Small intestine (tissue), 7 donors: ENCODE measurements around the gene NSL1. TPM values are rescaled to one million over a fixed set of nuclear protein-coding genes. Genes with fewer than 3 reads are reported as not detected.
A peak's percentile ranks its signal among the peaks of the same experiment; 100 is the strongest.

Source experiments
- DNase-seq, 2 donors: peaks; one replicate each; pipeline versions ENCODE4 v3.0.0 to v3.0.0-alpha.2; 2013
- FAIRE-seq: peaks from 2 replicates; lab custom pipeline; 2012; peaks lifted over from hg19 to GRCh38; lab: Jason Lieb, UNC
- H3K27ac ChIP-seq, 3 donors: one replicate each; pipeline ENCODE4 v1.5.1; 2013; ENCODE audit warnings: low read length in 2 of 3, mild to moderate bottlenecking in 2 of 3, control low read depth in 1 of 3, inconsistent platforms in 1 of 3, low read depth in 1 of 3, moderate library complexity in 1 of 3
- H3K27me3 ChIP-seq, 3 donors: one replicate each; pipeline ENCODE4 v1.6.1; 2013; ENCODE audit warnings: low read length in 3 of 3, inconsistent platforms in 1 of 3; ENCODE audit not compliant: control insufficient read depth in 3 of 3, insufficient read depth in 3 of 3
- H3K36me3 ChIP-seq, 3 donors: one replicate each; pipeline ENCODE4 v1.6.1; 2013; ENCODE audit warnings: low read length in 3 of 3, inconsistent platforms in 1 of 3, low read depth in 1 of 3, mild to moderate bottlenecking in 1 of 3, moderate library complexity in 1 of 3; ENCODE audit not compliant: control insufficient read depth in 3 of 3, insufficient read depth in 2 of 3
- H3K4me1 ChIP-seq, 3 donors: one replicate each; pipeline ENCODE4 v1.6.1; 2013; ENCODE audit warnings: low read length in 2 of 3, inconsistent platforms in 1 of 3, low read depth in 1 of 3, mild to moderate bottlenecking in 1 of 3, moderate library complexity in 1 of 3; ENCODE audit not compliant: control insufficient read depth in 3 of 3, insufficient read depth in 2 of 3
- H3K4me3 ChIP-seq, 3 donors: one replicate each; pipeline ENCODE4 v1.5.1; 2013; ENCODE audit warnings: low read length in 3 of 3, control low read depth in 1 of 3, inconsistent platforms in 1 of 3, low read depth in 1 of 3, mild to moderate bottlenecking in 1 of 3, moderate library complexity in 1 of 3
- H3K9me3 ChIP-seq, 2 donors: one replicate each; pipeline ENCODE4 v1.6.1; 2013; ENCODE audit warnings: low read depth in 1 of 2, low read length in 1 of 2; ENCODE audit not compliant: control insufficient read depth in 2 of 2, insufficient read depth in 1 of 2
- WGBS, 3 donors: extraction: QIAGEN DNeasy Blood & Tissue Kit; methylation state at CpG; one replicate each; pipeline ENCODE4 v1.1.7; 2013; 5-methylcytosine and 5-hydroxymethylcytosine counted together
- polyA plus RNA-seq, 4 donors: library from polyadenylated mRNA; stranded (reverse) in 3 of 4; unstranded in 1 of 4; fragments of 200-250 nt in 3 of 4; fragments of 120-200 nt in 1 of 4; gene quantifications; one replicate each; pipeline versions ENCODE4 v1.2.1 to v1.2.3, GENCODE V29; 2013
- donor health status: healthy with polysubstance abuse.
- donor health status: control.
- donor health status: control.
- donor health status: Bipolar disorder and iron deficiency.
- donor health status: healthy.

NSL1 gene
- polyA plus RNA-seq, 4 donors: 20.6 to 33.3 (median 22.6) TPM

DNA sequence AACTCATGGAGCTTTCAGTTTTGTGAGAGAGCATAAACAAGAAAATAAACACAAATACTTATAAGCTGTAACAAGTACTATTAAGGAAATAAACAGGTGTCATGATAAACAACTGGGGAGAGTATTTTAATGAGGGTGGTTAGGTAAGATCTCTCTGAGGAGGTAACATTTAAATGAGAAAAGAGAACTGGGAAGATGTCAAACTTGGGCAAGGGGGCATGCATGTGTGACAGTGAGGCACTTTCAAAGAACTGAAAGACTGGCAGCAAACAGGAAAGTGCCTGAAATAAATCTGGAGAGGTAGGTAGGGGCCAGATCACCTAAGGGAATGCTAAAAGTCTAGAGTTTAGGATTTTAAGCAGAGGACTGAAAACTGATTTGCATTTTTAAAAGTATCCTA lies 37.8 kb downstream of the NSL1 start:
- Histone ChIP-seq H3K4me3 (no peak overlapping the region), H3K27me3 (no peaks in the 10 kb centered on the region), H3K9me3 (no peaks in the 10 kb centered on the region), H3K4me1 (no peaks in the 10 kb centered on the region), H3K27ac (no peak overlapping the region), H3K36me3 (peaks cover 0 to 6% (median 2%) of the 10 kb centered on the region in 3 donors)
- FAIRE-seq (no peak), DNase-seq (no peak)

DNA sequence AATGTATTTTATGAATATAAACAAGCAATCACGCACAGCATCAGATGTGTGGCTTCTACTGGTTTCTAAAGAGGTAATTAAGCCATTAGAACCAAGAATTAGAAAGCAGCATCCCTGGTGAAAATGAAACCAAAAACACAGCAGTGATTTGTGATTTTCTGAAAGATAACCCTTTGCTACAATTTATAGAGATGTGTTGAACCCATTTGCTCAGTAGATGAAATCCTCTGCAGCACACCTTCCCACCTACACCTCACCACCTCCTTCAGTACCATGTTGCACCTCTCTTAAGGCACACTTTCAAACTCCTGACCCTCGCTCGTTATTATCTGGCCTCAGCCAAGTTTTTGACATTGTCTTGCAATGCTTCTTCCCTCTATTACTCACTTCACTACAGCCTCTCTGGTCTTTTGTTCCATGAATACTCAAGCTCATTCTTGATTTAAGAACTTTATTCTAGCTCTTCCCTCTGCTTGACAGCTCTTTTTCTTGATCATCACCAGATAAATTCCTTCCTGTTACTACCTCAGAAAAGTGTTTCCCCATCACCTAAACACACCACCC lies 38.6 kb downstream of the NSL1 start:
- peaks cover 0 to 6% (median 2%) of the 10 kb centered on the region in 3 donors for H3K36me3 ChIP-seq
- H3K27me3 ChIP-seq: no peaks in the 10 kb centered on the region
- no peaks in the 10 kb centered on the region for H3K9me3 ChIP-seq
- H3K4me1 ChIP-seq: no peaks in the 10 kb centered on the region
- H3K4me3 ChIP-seq: no peak overlapping the region
- WGBS, 3 donors: 34 to 44% (median 43%) methylated on average over 3 of the region's 3 CpGs
- peak overlapping the region in 2 of 3 donors; percentile 6 to 59 for H3K27ac ChIP-seq
- DNase-seq (no peak), FAIRE-seq (no peak)

DNA sequence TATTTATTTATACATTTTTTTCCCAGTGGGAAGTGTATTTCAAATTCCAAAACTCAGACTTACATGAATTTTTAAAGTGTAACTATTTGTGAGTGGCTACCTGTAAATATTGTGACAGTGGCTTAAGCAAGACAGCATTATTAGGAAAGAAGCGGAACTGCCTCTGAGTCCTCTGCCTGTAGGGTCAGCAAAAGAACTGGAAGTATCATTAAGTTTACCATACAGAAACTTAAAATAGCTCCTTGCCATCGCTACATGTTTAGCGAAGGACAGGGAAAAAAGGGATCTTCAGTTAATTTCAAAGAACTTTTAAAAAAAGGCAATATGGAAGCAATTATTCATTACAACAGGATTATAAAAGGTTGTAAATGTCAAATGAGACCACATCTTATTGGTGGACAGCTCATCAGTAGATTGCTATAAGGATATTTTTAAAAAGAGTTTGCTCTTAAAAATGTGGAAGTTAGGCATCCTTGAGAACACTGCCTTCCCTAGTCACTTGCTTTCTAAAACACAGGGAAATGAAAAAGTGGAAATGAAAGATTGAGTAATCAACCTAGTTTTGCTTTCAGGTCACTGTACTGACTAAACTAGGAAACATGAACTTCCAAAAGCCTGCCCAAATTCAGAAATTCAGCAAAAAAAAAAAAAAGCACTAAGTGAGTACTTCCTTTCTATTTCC lies 39.2 kb downstream of the NSL1 start:
- 83 to 99% (median 85%) methylated on average over 3 of the region's 3 CpGs for WGBS, 3 donors
- DNase-seq (no peak), FAIRE-seq (no peak)
- peaks cover 0 to 5% (median 2%) of the 10 kb centered on the region in 3 donors for H3K36me3 ChIP-seq
- peaks cover 0 to 4% of the 10 kb centered on the region in 2 donors for H3K9me3 ChIP-seq
- no peaks in the 10 kb centered on the region for H3K27me3 ChIP-seq
- H3K4me3 ChIP-seq: no peak overlapping the region
- H3K4me1 ChIP-seq: no peaks in the 10 kb centered on the region
- no peak overlapping the region for H3K27ac ChIP-seq

DNA sequence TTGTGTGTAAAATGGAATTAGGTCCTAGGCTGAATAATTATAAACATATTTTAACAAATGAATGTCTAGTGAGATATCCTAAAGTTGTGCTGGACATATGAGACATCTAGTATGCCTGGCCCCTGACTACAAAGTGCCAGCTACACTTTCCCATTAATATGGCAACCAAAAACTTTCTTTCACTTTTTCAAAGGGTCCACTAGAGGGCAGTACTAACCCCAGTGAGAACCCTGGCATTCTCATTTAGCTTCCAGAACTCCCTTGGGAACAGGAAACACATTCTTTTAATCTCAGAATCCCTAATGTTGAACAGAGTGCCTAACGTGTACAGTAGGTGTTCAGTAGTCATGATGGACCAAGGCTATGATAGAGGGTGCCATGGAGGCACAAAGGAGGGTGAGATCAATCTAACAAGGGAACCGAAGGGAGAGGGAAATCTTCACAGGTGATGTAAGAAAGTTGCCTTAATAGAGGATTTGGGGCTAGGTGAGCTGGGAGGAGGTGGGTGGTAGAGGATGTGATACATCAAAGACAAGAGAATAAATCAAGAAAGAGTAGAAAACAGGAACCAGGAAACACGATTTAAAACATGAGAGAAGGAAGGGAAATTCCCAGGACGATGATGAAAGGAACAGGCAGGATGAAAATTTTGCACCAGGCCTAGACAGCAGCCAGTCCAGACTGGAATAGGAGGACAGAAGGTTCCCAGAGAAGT lies 41.6 kb downstream of the NSL1 start:
- WGBS, 3 donors: 39 to 44% (median 40%) methylated on average over 4 of the region's 4 CpGs
- FAIRE-seq: no peak
- H3K27ac ChIP-seq: peak overlapping the region in 1 of 3 donors; percentile 43

DNA sequence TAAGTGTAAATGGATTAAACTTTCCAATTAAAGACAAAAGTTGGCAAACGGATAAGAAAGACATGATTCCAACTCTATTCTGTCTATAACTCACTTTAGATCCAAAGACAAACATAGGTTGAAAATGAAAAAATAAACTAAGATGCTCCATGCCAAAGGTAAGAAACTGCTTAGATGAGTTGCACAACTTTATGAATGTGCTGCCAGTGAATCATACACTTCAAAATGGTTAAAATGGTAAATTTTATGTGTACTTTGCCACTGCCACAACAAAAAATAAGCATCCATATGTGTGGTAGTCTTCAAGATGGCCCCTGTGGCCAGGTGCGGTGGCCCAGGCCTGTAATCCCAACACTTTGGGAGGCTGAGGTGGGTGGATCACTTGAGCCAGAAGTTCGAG lies 45.0 kb downstream of the NSL1 start:
- Histone ChIP-seq H3K9me3 (peaks cover 0 to 12% of the 10 kb centered on the region in 2 donors), H3K27me3 (no peaks in the 10 kb centered on the region), H3K4me3 (no peak overlapping the region), H3K36me3 (peaks cover 0 to 4% (median 0%) of the 10 kb centered on the region in 3 donors), H3K4me1 (no peaks in the 10 kb centered on the region), H3K27ac (no peak overlapping the region)
- FAIRE-seq: no peak
- DNase-seq: no peak
- WGBS, 3 donors: 96 to 97% (median 97%) methylated on average over 3 of the region's 3 CpGs

More for the DNA sequence above, 41.6 kb downstream of the NSL1 start:
- peaks cover 0 to 8% of the 10 kb centered on the region in 2 donors for H3K9me3 ChIP-seq
- H3K27me3 ChIP-seq: no peaks in the 10 kb centered on the region
- H3K4me1 ChIP-seq: no peaks in the 10 kb centered on the region
- DNase-seq: peak; percentile 67 to 70
- no peak overlapping the region for H3K4me3 ChIP-seq
- peaks cover 0 to 4% (median 0%) of the 10 kb centered on the region in 3 donors for H3K36me3 ChIP-seq

DNA sequence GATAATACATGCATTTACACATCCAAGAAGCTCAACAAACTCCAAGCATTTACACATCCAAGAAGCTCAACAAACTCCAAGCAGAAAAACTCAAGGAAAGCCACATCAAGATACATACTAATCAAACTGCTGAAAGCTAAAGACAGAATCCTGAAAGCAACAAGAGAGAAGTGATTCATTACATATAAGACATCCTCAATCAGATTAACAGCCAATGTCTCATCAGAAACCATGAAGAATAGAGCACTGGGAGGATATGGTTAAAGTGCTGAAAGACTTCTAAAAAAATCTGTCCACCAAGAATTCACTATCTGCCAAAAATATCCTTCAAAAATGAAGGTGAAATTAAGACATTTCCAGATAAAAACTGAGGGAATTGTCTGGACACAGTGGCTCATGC lies 46.3 kb downstream of the NSL1 start:
- H3K27me3 ChIP-seq: no peaks in the 10 kb centered on the region
- FAIRE-seq (no peak), DNase-seq (no peak)
- no peak overlapping the region for H3K4me3 ChIP-seq
- H3K9me3 ChIP-seq: peaks cover 0 to 12% of the 10 kb centered on the region in 2 donors
- H3K4me1 ChIP-seq: no peaks in the 10 kb centered on the region
- H3K36me3 ChIP-seq: peaks cover 0 to 8% (median 0%) of the 10 kb centered on the region in 3 donors
- no peak overlapping the region for H3K27ac ChIP-seq

DNA sequence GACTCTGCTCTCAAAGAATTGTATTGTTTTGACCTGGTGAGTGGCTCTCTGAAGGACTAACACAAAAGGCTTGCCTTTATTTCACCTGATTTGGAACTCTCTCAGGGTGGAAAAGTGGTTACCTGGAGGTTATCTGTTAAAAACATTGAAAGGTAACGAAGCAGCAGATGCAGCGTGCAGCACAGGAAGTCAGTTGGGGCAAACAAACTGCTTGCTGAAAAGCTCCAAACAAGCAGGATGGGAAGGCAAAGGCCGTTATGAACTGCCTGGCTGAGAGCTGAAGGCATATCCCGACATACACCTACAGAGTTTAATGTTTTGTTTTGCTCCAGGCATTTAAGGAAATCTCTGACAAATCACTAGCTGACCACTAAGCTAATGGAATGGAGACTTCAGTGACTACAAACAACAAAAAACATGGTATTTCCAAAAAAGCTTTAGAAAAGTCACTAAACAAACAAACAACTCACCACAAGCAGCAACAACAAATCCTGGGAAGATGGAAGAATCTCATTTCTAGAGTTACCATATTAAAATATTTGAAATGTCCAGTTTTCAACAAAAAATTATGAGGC lies 47.6 kb downstream of the NSL1 start:
- WGBS, 3 donors: 73 to 88% (median 85%) methylated on average over 4 of the region's 4 CpGs
- no peaks in the 10 kb centered on the region for H3K27me3 ChIP-seq
- no peaks in the 10 kb centered on the region for H3K4me1 ChIP-seq
- FAIRE-seq (no peak), DNase-seq (no peak)
- H3K36me3 ChIP-seq: peaks cover 0 to 8% (median 0%) of the 10 kb centered on the region in 3 donors
- H3K4me3 ChIP-seq: no peak overlapping the region
- no peak overlapping the region for H3K27ac ChIP-seq
- peaks cover 0 to 12% of the 10 kb centered on the region in 2 donors for H3K9me3 ChIP-seq

DNA sequence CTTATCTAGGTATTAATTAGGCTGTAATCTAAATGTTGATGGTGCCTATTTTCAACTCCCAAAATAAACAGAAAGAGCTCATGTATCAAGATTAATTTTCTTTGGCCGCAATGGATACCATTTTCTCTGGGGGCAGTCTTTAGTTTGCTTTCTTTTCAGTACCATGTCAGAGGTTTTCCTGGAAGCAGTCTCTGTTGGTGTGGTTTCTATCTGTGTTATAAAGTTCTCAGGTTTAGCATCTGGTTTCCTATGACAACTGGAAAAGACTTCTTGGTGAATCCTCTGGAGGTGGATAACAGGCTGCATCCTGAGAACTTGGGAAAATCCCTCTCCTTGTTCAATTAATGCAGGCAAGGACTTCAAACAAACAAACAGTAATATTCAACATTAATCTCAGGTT lies 53.2 kb downstream of the NSL1 start:
- Histone ChIP-seq H3K4me1 (no peaks in the 10 kb centered on the region), H3K36me3 (peaks cover 0 to 11% (median 0%) of the 10 kb centered on the region in 3 donors), H3K4me3 (no peak overlapping the region), H3K27me3 (no peaks in the 10 kb centered on the region), H3K27ac (no peak overlapping the region), H3K9me3 (no peaks in the 10 kb centered on the region)
- DNase-seq: no peak
- FAIRE-seq: no peak
- 68 to 92% (median 72%) methylated on average over 1 of the region's 1 CpG for whole genome bisulfite sequencing, 3 donors
